Stimulated activated CD8-positive, alpha-beta memory T cell treated with anti-CD3 and anti-CD28 coated beads, Interleukin-4, amount 100 ng/mL, for 24 hours (primary cell): ENCODE measurements around the gene MED15.

ENCODE experiments used
- DNase-seq: peaks from one replicate; pipeline ENCODE4 v3.0.0-alpha.2; 2020; ENCODE audit warnings: low read depth

Gene MED15

GRCh38 chr22:20626811-20627210 lies 119.4 kb downstream of the MED15 start:
- no peak for DNase-seq

- DNase-seq, result no peak
Observed at GRCh38 chr22:20627432-20627831, 120.0 kb downstream of the MED15 start.

- no peak for DNase-seq
Observed at GRCh38 chr22:20628081-20628939, 120.9 kb downstream of the MED15 start.

- no peak for DNase-seq
Observed at GRCh38 chr22:20629401-20629800, 122.0 kb downstream of the MED15 start.

GRCh38 chr22:20630873-20631617 lies 123.6 kb downstream of the MED15 start:
- no peak for DNase-seq

- DNase-seq, result no peak
Observed at GRCh38 chr22:20632082-20632481, 124.7 kb downstream of the MED15 start.

GRCh38 chr22:20632518-20632917 lies 125.1 kb downstream of the MED15 start:
- no peak for DNase-seq

GRCh38 chr22:20634560-20635226 lies 127.3 kb downstream of the MED15 start:
- no peak for DNase-seq

- DNase-seq, result no peak
Observed at GRCh38 chr22:20635227-20635591, 127.8 kb downstream of the MED15 start.

GRCh38 chr22:20636075-20636812 lies 128.8 kb downstream of the MED15 start:
- DNase-seq, result no peak

- DNase-seq, result no peak
Observed at GRCh38 chr22:20636945-20637344, 129.5 kb downstream of the MED15 start.
